HG03175 (cell line): Measurements from ENCODE around the gene BRWD1.

Source experiments
- ATAC-seq: cut with Tn5 transposase; IDR thresholded peaks from one replicate; pipeline ENCODE4 v1.9.1; 2021; ENCODE audit warnings: mild to moderate bottlenecking, moderate library complexity; ENCODE audit not compliant: unreplicated experiment

The BRWD1 gene

DNA sequence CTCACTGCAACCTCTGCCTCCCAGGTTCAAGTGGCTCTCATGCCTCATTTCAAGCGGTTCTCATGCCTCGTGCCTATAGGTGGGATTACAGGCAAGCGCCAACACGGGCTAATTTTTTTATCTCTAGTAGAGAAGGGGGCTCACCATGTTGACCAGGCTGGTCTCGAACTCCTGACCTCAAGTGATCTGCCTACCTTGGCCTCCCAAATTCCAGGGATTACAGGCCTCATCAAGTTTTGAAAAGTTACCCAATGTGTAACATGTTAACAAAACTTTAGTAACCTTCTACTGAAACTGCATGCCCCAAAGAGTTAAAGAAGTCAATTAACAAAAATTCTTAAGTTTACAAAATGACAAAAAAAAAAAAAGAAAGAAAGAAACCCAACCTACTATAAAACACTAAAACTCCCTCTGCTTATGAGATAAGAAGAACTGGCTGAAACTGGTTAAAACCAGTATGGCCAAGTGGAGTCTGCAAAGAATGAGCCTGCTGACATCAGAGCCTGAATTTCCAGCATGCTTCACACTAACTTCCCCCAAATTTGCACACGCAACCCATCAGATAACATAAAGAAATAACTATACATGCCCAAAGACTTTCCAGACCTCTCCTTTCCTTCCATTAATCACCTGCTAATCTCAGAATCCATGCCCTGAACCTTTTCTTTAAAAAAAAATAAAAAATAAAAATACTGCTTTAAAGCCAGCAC lies 104.7 kb downstream of the BRWD1 start:
- no peak for ATAC-seq

DNA sequence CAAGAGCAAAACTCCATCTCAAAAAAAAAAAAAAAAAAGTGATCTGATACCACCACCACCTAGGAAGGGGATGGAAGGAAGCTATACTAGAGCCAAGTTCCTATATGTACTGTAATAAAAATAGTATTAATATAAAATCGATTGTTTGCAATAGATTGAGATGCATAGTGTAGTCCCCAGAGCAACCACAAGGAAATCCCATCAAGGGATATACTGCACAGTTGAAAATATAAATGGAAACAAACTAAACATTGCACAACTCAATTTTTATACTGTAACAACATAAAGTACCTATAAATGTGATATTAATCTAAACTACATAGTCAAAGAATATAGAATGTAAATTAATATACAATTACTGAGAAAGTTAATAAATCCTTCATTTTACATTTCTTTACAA lies 109.3 kb downstream of the BRWD1 start:
- no peak for ATAC-seq

DNA sequence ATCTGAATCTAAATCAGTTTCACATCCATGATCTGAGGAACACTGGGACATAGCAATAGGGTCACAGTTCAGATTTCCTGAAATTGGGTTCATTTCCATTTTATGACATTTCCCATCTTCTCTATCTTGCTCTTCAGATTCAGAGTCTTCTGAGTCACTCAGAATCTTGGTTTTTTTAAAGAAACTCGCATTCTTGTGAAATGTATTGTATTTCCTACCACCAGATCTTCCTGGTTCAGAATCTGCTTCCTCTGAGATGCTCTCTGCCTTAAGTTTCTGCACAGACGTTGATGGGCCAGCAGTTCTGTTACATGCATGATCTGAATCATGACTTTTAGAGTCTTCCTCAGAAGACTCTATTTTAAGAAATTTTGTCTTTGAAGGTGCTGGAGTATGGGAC lies 114.6 kb downstream of the BRWD1 start:
- no peak for ATAC-seq

GRCh38 chr21:39197448-39198233 lies 115.8 kb downstream of the BRWD1 start:
- ATAC-seq = no peak

DNA sequence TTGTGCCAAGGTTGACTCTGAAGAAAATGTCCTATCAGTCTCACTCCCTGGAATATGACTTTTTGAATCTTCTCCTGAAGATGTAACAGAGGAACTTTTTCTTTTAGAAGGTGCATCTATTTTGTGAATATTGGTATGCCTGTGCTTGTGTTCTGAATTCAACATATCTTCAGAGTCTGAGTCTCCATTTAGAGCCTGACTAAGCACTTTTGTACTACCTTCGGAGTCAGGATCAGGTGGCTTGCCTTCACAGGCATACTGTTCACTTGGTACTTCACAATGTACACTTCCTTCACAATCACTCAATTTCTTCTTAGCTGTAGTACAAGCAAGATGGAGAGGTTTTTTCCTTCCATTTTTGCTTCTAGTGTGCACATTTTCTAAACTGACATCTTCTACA lies 116.6 kb downstream of the BRWD1 start:
- ATAC-seq = no peak

- ATAC-seq = no peak
These were observed 117.1 kb downstream of the BRWD1 start for GRCh38 chr21:39196310-39196709.

- ATAC-seq = no peak
These were observed 120.1 kb downstream of the BRWD1 start for GRCh38 chr21:39193380-39193779.

- no peak for ATAC-seq
These were observed 123.4 kb downstream of the BRWD1 start for GRCh38 chr21:39189857-39190604.

DNA sequence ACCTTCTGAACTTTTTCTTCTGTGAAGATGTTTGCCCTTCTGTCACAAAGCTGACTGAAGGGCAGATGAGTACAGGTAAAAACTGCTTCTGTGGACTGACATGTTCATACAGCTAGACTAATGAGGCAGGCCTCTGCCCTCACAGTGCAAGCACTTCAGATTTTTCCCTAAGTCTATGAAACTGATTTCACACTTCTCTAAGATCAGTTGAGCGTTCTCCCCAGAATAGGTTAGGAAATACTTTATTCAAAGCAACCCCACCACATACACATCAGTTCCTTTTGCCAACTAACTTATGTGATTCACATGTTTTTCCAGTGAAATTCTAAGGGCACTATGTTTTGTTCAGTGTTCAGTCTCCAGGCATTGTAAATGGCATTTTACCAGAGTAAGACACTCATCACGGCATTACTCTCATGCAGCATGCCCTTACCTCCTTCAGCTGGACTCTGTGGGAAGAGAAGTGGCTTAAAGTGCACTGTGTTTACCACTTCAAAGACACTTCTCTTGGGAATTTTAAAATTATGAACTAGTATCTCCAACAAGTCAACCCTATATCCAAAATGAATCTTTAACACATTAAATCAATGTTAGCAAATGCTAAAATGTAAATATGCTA lies 124.8 kb downstream of the BRWD1 start:
- no peak for ATAC-seq

GRCh38 chr21:39187141-39187540 lies 126.3 kb downstream of the BRWD1 start:
- ATAC-seq = no peak

DNA sequence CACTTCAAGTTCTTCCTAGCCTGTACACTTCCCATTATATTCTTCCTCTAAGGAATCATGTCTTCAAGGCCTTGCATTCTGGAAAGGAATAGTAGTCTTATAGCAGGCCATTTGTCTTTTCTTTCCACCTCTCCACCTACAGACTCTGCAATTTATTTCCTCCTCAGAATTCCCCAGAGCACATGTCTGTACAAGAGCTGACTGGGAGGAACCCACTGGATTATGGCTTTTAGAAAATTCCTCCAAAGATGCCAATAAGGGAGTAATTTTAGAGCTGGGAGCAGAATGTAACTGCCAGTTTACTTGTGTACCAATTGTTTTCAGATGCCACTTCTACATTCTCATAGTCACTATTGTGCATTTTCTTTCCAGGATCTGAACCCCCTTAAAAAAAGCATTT lies 126.8 kb downstream of the BRWD1 start:
- ATAC-seq = no peak

- no peak for ATAC-seq
These were observed 128.3 kb downstream of the BRWD1 start for GRCh38 chr21:39185157-39185556.

- ATAC-seq = no peak
These were observed 129.1 kb downstream of the BRWD1 start for GRCh38 chr21:39184050-39184980.

DNA sequence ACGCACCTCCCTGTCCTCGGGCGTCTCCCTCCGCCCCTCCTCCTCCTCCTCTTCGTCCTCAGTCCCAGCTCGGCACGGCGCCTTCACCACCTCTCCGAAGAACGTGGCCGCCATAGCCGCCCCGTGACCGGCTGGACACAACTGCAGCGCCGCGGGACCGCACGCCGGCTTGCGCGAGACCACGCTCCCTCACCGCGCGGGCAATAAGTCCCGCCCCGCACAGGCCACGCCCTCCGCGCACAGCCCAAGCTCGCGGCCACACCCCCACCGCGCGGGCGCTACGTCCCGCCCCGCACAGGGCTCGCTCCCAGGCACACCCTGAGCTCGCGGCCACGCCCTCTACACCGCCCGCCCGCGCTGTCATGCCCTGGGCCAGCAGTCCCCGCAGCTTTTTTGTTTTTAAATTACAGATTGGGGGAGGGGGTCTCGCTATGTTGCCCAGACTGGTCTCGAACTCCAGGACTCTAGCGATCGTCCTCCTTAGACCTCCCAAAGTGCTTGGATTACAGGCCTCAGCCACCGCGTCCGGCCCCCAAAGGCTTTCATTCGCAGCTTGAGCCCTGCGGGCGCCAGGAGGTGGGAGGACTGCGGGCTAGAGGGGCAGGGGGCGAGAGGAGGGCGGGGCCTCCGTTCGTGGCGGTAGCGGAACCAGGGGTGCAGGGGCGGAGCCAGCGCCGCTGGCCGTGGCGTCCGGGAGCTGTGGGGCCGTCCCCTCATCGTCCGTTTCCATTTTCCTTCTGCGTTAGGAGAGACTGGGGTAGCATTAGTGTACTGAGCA lies 130.0 kb downstream of the BRWD1 start, which contains the start of gene PSMG1:
TSS of gene PSMG1 (minus strand) at position 180 of the 778 bp plus-strand sequence. CDS start at position 114, 66 bp downstream.
- ATAC-seq = peak; percentile 88

DNA sequence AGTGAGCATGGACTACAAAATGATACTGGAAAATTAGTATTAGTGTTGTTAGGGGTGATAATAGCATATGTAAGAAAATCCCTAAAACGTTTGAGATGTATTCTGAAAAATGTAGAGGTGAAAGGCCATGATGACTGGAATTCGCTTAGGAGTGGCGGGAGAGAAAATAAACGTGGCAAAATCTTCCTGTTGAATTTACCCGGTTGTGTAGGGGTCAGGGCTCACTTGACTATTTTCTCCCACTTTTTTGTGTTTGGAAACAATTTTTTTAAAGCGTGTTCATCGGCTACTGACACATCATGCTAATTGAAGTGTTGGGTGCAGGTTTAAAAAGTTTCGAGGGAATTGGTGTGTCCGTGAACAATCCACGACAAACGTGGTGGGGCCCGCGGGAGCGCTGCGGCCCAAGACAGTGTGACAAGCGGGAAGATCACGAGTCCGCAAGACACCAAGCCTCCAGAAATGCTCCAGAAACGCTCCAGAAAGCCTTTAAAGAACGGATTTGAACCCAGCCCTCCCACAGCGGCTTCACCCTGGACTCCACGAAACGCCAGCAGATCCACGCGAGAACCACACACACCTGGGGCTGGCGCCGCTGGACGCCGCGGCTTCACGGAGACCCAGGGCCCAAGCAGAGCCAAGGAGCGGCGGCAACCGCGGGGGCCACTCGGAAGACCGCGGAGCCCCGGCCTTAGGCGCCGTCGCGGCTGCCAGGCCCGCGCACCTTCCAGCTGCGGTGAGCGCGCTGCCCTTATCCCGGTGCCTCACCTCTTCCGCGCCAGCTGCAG lies 130.8 kb downstream of the BRWD1 start:
- ATAC-seq = peak; percentile 22

- no peak for ATAC-seq
These were observed 131.4 kb downstream of the BRWD1 start for GRCh38 chr21:39182016-39182415.

- no peak for ATAC-seq
These were observed 132.1 kb downstream of the BRWD1 start for GRCh38 chr21:39181205-39181818.

- ATAC-seq = no peak
These were observed 132.9 kb downstream of the BRWD1 start for GRCh38 chr21:39180429-39181019.
